GM08714 (cell line): ENCODE measurements around the gene MAN2C1.
"Not testable (repeated sequence)": the region's sequence is repeated elsewhere in the genome, so short reads cannot be mapped to it uniquely, and the experiment has no call there.

ENCODE experiments used
- H3K4me3 ChIP-seq: fragments of 200-500 bp; sonication (Bioruptor generic); 2 replicates; pipeline ENCODE4 v1.5.1; 2014; ENCODE audit warnings: mild to moderate bottlenecking, low read length, inconsistent platforms
- ZNF274 ChIP-seq: IDR thresholded peaks from 2 replicates; pipeline ENCODE4 v1.6.1; 2012; ENCODE audit warnings: mild to moderate bottlenecking, low read depth, low read length

The MAN2C1 gene

GRCh38 chr15:75367913-75368688 lies at the start of gene MAN2C1:
Gene MAN2C1, minus strand, starts transcription at chr15:75368607. Its CDS starts 24 bp downstream, at chr15:75368583.
- peak within 1 kb of the TSS; percentile 94 for H3K4me3 ChIP-seq
- no peak for TF ChIP-seq ZNF274

- no peak overlapping the region for H3K4me3 ChIP-seq
- no peak for TF ChIP-seq ZNF274
Measured at GRCh38 chr15:75416584-75416983, 48.2 kb upstream of the MAN2C1 start.

- TF ChIP-seq ZNF274: no peak
- H3K4me3 ChIP-seq: no peak overlapping the region
Measured at GRCh38 chr15:75410196-75410595, 41.8 kb upstream of the MAN2C1 start.

- no peak for TF ChIP-seq ZNF274
- H3K4me3 ChIP-seq: no peak overlapping the region
Measured at GRCh38 chr15:75407083-75407482, 38.7 kb upstream of the MAN2C1 start.

- no peak for TF ChIP-seq ZNF274
- H3K4me3 ChIP-seq: no peak overlapping the region
Measured at GRCh38 chr15:75403892-75404291, 35.5 kb upstream of the MAN2C1 start.

GRCh38 chr15:75397494-75397893 lies 29.1 kb upstream of the MAN2C1 start:
- no peak for TF ChIP-seq ZNF274
- H3K4me3 ChIP-seq: no peak overlapping the region

DNA sequence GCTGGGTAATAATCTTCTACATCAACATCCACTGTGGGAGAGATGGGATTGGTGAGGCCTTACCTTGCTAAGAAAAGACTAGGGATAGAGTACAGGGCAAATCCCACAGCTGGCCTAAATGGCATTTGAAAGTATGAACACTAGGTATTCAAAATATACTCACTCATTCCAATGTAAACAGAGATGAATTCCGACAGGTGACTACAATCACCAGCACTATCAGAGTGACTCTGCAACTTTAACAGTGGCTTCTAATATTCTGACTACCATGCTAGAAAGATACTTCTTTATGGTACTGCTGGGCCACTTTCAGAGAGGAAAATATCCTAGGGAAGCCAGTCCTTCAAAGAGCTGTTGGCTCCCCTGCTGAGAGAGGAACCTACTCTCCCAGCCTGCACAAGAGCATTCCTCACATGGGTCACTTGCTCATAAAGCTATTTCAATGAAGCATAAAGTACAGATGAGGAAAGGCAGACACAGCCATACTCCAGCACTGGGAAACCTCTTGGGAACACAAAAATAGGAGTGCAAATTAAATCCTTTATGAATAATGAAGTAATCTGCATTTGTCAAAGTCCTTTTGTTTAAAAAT lies 21.5 kb upstream of the MAN2C1 start:
- TF ChIP-seq ZNF274: no peak
- no peak overlapping the region for H3K4me3 ChIP-seq

DNA sequence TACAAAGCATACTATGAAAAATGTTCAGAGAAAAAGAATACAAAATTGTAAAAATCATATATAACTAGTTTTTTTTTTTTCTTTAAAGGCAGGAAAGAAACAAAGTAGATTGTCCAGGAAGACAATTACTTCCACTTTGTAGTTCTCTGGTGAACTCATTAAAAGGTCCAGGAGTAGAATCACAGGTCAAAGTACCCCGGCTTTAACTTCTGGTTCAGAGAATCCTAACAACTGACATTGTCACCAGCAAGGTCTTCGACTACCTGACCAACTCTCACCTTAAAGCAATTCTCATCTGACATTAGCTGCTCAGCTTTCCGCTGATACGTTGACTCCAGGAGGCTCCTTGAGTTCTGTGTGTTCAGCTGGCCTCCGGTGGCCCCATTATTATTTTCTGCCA lies 15.6 kb upstream of the MAN2C1 start:
- H3K4me3 ChIP-seq: not testable (repeated sequence)

DNA sequence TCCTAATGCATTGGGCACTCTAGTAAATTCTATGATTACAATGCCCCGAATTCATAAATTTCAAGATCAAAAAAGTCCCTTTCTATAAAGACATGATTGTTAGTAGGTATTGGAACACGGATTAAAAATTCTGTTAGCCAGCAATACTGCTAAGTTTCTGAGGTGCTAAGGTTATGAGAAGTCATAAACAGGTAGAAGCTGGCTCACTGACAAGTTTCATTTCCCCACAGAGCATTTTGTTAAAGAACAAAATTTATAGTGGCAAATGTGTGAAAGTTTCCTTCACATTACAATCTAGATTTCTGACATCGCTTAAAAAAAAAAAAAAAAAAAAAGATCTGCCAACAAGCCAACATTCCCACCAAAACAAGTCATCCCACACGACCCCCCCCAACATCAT lies 12.4 kb upstream of the MAN2C1 start:
- H3K4me3 ChIP-seq: no peak overlapping the region
- TF ChIP-seq ZNF274: no peak

GRCh38 chr15:75371901-75372688 lies 3.7 kb upstream of the MAN2C1 start:
- no peak for TF ChIP-seq ZNF274
- H3K4me3 ChIP-seq: no peak overlapping the region

GRCh38 chr15:75371486-75371885 lies 3.1 kb upstream of the MAN2C1 start:
- H3K4me3 ChIP-seq: no peak overlapping the region
- no peak for TF ChIP-seq ZNF274

- H3K4me3 ChIP-seq: no peak overlapping the region; the same call in 1 of the 2 replicates
- TF ChIP-seq ZNF274: no peak
Measured at GRCh38 chr15:75369897-75370581, 1.6 kb upstream of the MAN2C1 start.

- no peak for TF ChIP-seq ZNF274
- peak overlapping the region; percentile 94 for H3K4me3 ChIP-seq
Measured at GRCh38 chr15:75368689-75369239, 357 bp upstream of the MAN2C1 start.

- H3K4me3 ChIP-seq: peak overlapping the region; percentile 1; the same call in 1 of the 2 replicates
- no peak for TF ChIP-seq ZNF274
Measured at GRCh38 chr15:75367406-75367912, 948 bp downstream of the MAN2C1 start.
